GM23338 (cell line): Measurements from ENCODE around the gene PGAM5. TPM values are rescaled to one million over a fixed set of nuclear protein-coding genes. Genes with fewer than 3 reads are reported as not detected.

Source experiments
- ATAC-seq: fragments of 200-7000 bp; cut with Tn5 transposase; 3 replicates; pipeline ENCODE4 v1.9.1; 2020
- DNase-seq: peaks from one replicate; pipeline ENCODE4 v3.0.0-alpha.2; 2015; ENCODE audit warnings: low spot score
- H2AFZ ChIP-seq: fragments of 200-600 bp; sonication (generic); 2 replicates; pipeline ENCODE4 v1.8.0; 2016; ENCODE audit warnings: antibody characterized with exemption, mild to moderate bottlenecking, moderate library complexity
- H3F3A ChIP-seq: fragments of 200-600 bp; sonication (generic); replicated peaks from 2 replicates; pipeline ENCODE4 v1.8.0; 2017; ENCODE audit warnings: antibody characterized with exemption, mixed run types, low read depth
- H3K27ac ChIP-seq: fragments of 200-600 bp; sonication (generic); 2 replicates; pipeline ENCODE4 v1.6.1; 2016; ENCODE audit warnings: low read depth
- H3K27me3 ChIP-seq: fragments of 200-600 bp; sonication (generic); 2 replicates; pipeline ENCODE4 v1.8.0; 2016; ENCODE audit warnings: mild to moderate bottlenecking, mixed run types, moderate library complexity; ENCODE audit not compliant: insufficient read depth
- H3K36me3 ChIP-seq: fragments of 200-600 bp; sonication (generic); 2 replicates; pipeline ENCODE4 v1.8.0; 2016; ENCODE audit warnings: mild to moderate bottlenecking; ENCODE audit not compliant: insufficient read depth
- H3K4me1 ChIP-seq: fragments of 200-600 bp; sonication (generic); 2 replicates; pipeline ENCODE4 v1.8.0; 2016; ENCODE audit warnings: mild to moderate bottlenecking, moderate library complexity; ENCODE audit not compliant: insufficient read depth
- H3K4me2 ChIP-seq: fragments of 200-600 bp; sonication (generic); 2 replicates; pipeline ENCODE4 v1.7.1; 2017; ENCODE audit warnings: mixed run types
- H3K4me3 ChIP-seq: fragments of 200-600 bp; sonication (generic); 2 replicates; pipeline ENCODE4 v1.6.1; 2016; ENCODE audit warnings: mixed run types
- H3K79me2 ChIP-seq: fragments of 200-600 bp; sonication (generic); replicated peaks from 2 replicates; pipeline ENCODE4 v1.8.0; 2017; ENCODE audit warnings: mild to moderate bottlenecking; ENCODE audit not compliant: insufficient read depth
- H3K9me2 ChIP-seq: fragments of 200-600 bp; sonication (generic); 2 replicates; pipeline ENCODE4 v1.8.0; 2017; ENCODE audit not compliant: insufficient read depth
- H4K20me1 ChIP-seq: fragments of 200-600 bp; sonication (generic); replicated peaks from 2 replicates; pipeline ENCODE4 v1.8.0; 2017; ENCODE audit warnings: mild to moderate bottlenecking; ENCODE audit not compliant: insufficient read depth
- H3K27ac Mint-ChIP-seq: 2 replicates; pipeline ENCODE4 v1.8.0; 2020; ENCODE audit warnings: inconsistent platforms, mild to moderate bottlenecking, moderate library complexity, mixed read lengths
- H3K27me3 Mint-ChIP-seq: 3 replicates; pipeline ENCODE4 v1.8.0; 2022; ENCODE audit warnings: low read depth, mild to moderate bottlenecking, moderate library complexity, mixed read lengths, inconsistent platforms; ENCODE audit not compliant: insufficient read depth, poor library complexity
- H3K36me3 Mint-ChIP-seq: 3 replicates; pipeline ENCODE4 v1.8.0; 2021; ENCODE audit warnings: low read depth, mild to moderate bottlenecking, inconsistent platforms, moderate library complexity, mixed read lengths
- H3K4me1 Mint-ChIP-seq: 3 replicates; pipeline ENCODE4 v1.8.0; 2020; ENCODE audit warnings: mild to moderate bottlenecking, inconsistent platforms, mixed read lengths
- H3K4me3 Mint-ChIP-seq: 3 replicates; pipeline ENCODE4 v1.8.0; 2021; ENCODE audit warnings: moderate library complexity, mild to moderate bottlenecking, inconsistent platforms, mixed read lengths
- H3K9me3 Mint-ChIP-seq: 3 replicates; pipeline ENCODE4 v1.8.0; 2020; ENCODE audit warnings: moderate library complexity, mild to moderate bottlenecking, inconsistent platforms, mixed read lengths
- CTCF ChIP-seq, 2 experiments: fragments of 200-600 bp in 1 of 2; sonication (generic) in 1 of 2; conservative IDR thresholded peaks; 2 replicates each; pipeline versions ENCODE4 v1.5.1 to v1.6.1; 2016 to 2017; ENCODE audit warnings: antibody characterized with exemption in 2 of 2, low read depth in 2 of 2, mild to moderate bottlenecking in 2 of 2, moderate library complexity in 1 of 2
- ETS1 ChIP-seq: IDR thresholded peaks from 2 replicates; pipeline ENCODE4 v1.6.1; 2016; ENCODE audit warnings: antibody characterized with exemption
- EZH2 ChIP-seq: fragments of 200-600 bp; sonication (generic); IDR thresholded peaks from one replicate; pipeline ENCODE4 v1.8.0; 2017; ENCODE audit warnings: antibody characterized with exemption, mild to moderate bottlenecking, low read depth; ENCODE audit not compliant: unreplicated experiment
- EZH2phosphoT487 ChIP-seq: fragments of 200-600 bp; sonication (generic); IDR thresholded peaks from one replicate; pipeline ENCODE4 v1.8.1; 2018; ENCODE audit warnings: antibody characterized with exemption; ENCODE audit not compliant: unreplicated experiment
- JUNB ChIP-seq: IDR thresholded peaks from one replicate; pipeline ENCODE4 v1.6.1; 2016; ENCODE audit warnings: antibody characterized with exemption; ENCODE audit not compliant: unreplicated experiment
- NANOG ChIP-seq: IDR thresholded peaks from 2 replicates; pipeline ENCODE4 v1.6.1; 2016; ENCODE audit warnings: antibody characterized with exemption, borderline replicate concordance
- POLR2AphosphoS5 ChIP-seq: IDR thresholded peaks from 2 replicates; pipeline ENCODE4 v1.6.1; 2016; ENCODE audit warnings: antibody characterized with exemption, low read depth
- REST ChIP-seq: IDR thresholded peaks from one replicate; pipeline ENCODE4 v1.6.1; 2018; ENCODE audit warnings: antibody characterized with exemption; ENCODE audit not compliant: unreplicated experiment
- STAT1 ChIP-seq: IDR thresholded peaks from one replicate; pipeline ENCODE4 v1.6.1; 2016; ENCODE audit warnings: antibody characterized with exemption; ENCODE audit not compliant: unreplicated experiment
- ZNF114 ChIP-seq: fragments of 250-450 bp; sonication (Bioruptor Pico); IDR thresholded peaks from 2 replicates; pipeline ENCODE4 v1.5.0; 2020; ENCODE audit warnings: mild to moderate bottlenecking, moderate library complexity
- polyA plus RNA-seq: library from polyadenylated mRNA; unstranded; fragments of >200 nt; fragmentation: Nextera tagmentation; extraction: Ambion mirVana; gene quantifications from 2 replicates; pipeline ENCODE4 v1.2.1, GENCODE V29; 2016
- total RNA-seq: library from RNA; depleted of rRNA; stranded (reverse); fragments of >200 nt; shearing (Covaris generic); gene quantifications from 2 replicates; pipeline ENCODE4 v1.2.3, GENCODE V29; 2014

The PGAM5 gene
- total and polyA plus RNA-seq, 2 experiments from 2014 or later: 31.1 to 108 TPM

GRCh38 chr12:132730353-132730752 lies 19.7 kb downstream of the PGAM5 start (continued):
- TF ChIP-seq REST: no peak
- TF ChIP-seq POLR2AphosphoS5: no peak
- no peak for TF ChIP-seq NANOG
- TF ChIP-seq CTCF (conservative IDR thresholded peaks at IDR 0.05; ENCODE audit: low read depth in 2 of 2): no peak
- TF ChIP-seq EZH2phosphoT487: no peak
- no peak for TF ChIP-seq STAT1
- TF ChIP-seq EZH2: no peak
- TF ChIP-seq JUNB: no peak

GRCh38 chr12:132731574-132731973 lies 20.9 kb downstream of the PGAM5 start:
- peaks cover 98% of the 10 kb centered on the region for H3K36me3 Mint-ChIP-seq

More at GRCh38 chr12:132731574-132731973, 20.9 kb downstream of the PGAM5 start:
- Mint-ChIP-seq H3K9me3 (peaks cover 19% of the 10 kb centered on the region), H3K4me3 (no peak overlapping the region), H3K27me3 (peaks cover 32% of the 10 kb centered on the region), H3K27ac (no peak overlapping the region), H3K4me1 (no peaks in the 10 kb centered on the region; the same call in 2 of the 3 replicates)
- no peak for DNase-seq
- H3K9me2 ChIP-seq: no peaks in the 10 kb centered on the region
- no peak overlapping the region for H3K4me2 ChIP-seq
- H3K4me3 ChIP-seq: no peak overlapping the region
- H3K79me2 ChIP-seq: no peaks in the 10 kb centered on the region
- H3K27me3 ChIP-seq: no peaks in the 10 kb centered on the region
- TF ChIP-seq EZH2phosphoT487 (no peak), ETS1 (no peak), ZNF114 (CRISPR knock-in tag) (no peak)
- H4K20me1 ChIP-seq: peaks cover 14% of the 10 kb centered on the region; the same call in 1 of the 2 replicates
- H3F3A ChIP-seq: peaks cover 12% of the 10 kb centered on the region
- ATAC-seq: no peak
- peaks cover 29% of the 10 kb centered on the region for H3K36me3 ChIP-seq
- no peaks in the 10 kb centered on the region for H3K4me1 ChIP-seq
- no peak overlapping the region for H3K27ac ChIP-seq
- H2AFZ ChIP-seq: no peak overlapping the region
